GM23338 (cell line): ENCODE data around the gene NSL1. TPM values are rescaled to one million over a fixed set of nuclear protein-coding genes. Genes with fewer than 3 reads are reported as not detected.

Experiments used
- ATAC-seq: fragments of 200-7000 bp; cut with Tn5 transposase; 3 replicates; pipeline ENCODE4 v1.9.1; 2020
- DNase-seq: peaks from one replicate; pipeline ENCODE4 v3.0.0-alpha.2; 2015; ENCODE audit warnings: low spot score
- H2AFZ ChIP-seq: fragments of 200-600 bp; sonication (generic); 2 replicates; pipeline ENCODE4 v1.8.0; 2016; ENCODE audit warnings: antibody characterized with exemption, mild to moderate bottlenecking, moderate library complexity
- H3F3A ChIP-seq: fragments of 200-600 bp; sonication (generic); replicated peaks from 2 replicates; pipeline ENCODE4 v1.8.0; 2017; ENCODE audit warnings: antibody characterized with exemption, mixed run types, low read depth
- H3K27ac ChIP-seq: fragments of 200-600 bp; sonication (generic); 2 replicates; pipeline ENCODE4 v1.6.1; 2016; ENCODE audit warnings: low read depth
- H3K27me3 ChIP-seq: fragments of 200-600 bp; sonication (generic); 2 replicates; pipeline ENCODE4 v1.8.0; 2016; ENCODE audit warnings: mild to moderate bottlenecking, mixed run types, moderate library complexity; ENCODE audit not compliant: insufficient read depth
- H3K36me3 ChIP-seq: fragments of 200-600 bp; sonication (generic); 2 replicates; pipeline ENCODE4 v1.8.0; 2016; ENCODE audit warnings: mild to moderate bottlenecking; ENCODE audit not compliant: insufficient read depth
- H3K4me1 ChIP-seq: fragments of 200-600 bp; sonication (generic); 2 replicates; pipeline ENCODE4 v1.8.0; 2016; ENCODE audit warnings: mild to moderate bottlenecking, moderate library complexity; ENCODE audit not compliant: insufficient read depth
- H3K4me2 ChIP-seq: fragments of 200-600 bp; sonication (generic); 2 replicates; pipeline ENCODE4 v1.7.1; 2017; ENCODE audit warnings: mixed run types
- H3K4me3 ChIP-seq: fragments of 200-600 bp; sonication (generic); 2 replicates; pipeline ENCODE4 v1.6.1; 2016; ENCODE audit warnings: mixed run types
- H3K79me2 ChIP-seq: fragments of 200-600 bp; sonication (generic); replicated peaks from 2 replicates; pipeline ENCODE4 v1.8.0; 2017; ENCODE audit warnings: mild to moderate bottlenecking; ENCODE audit not compliant: insufficient read depth
- H3K9me2 ChIP-seq: fragments of 200-600 bp; sonication (generic); 2 replicates; pipeline ENCODE4 v1.8.0; 2017; ENCODE audit not compliant: insufficient read depth
- H4K20me1 ChIP-seq: fragments of 200-600 bp; sonication (generic); replicated peaks from 2 replicates; pipeline ENCODE4 v1.8.0; 2017; ENCODE audit warnings: mild to moderate bottlenecking; ENCODE audit not compliant: insufficient read depth
- H3K27ac Mint-ChIP-seq: 2 replicates; pipeline ENCODE4 v1.8.0; 2020; ENCODE audit warnings: inconsistent platforms, mild to moderate bottlenecking, moderate library complexity, mixed read lengths
- H3K27me3 Mint-ChIP-seq: 3 replicates; pipeline ENCODE4 v1.8.0; 2022; ENCODE audit warnings: low read depth, mild to moderate bottlenecking, moderate library complexity, mixed read lengths, inconsistent platforms; ENCODE audit not compliant: insufficient read depth, poor library complexity
- H3K36me3 Mint-ChIP-seq: 3 replicates; pipeline ENCODE4 v1.8.0; 2021; ENCODE audit warnings: low read depth, mild to moderate bottlenecking, inconsistent platforms, moderate library complexity, mixed read lengths
- H3K4me1 Mint-ChIP-seq: 3 replicates; pipeline ENCODE4 v1.8.0; 2020; ENCODE audit warnings: mild to moderate bottlenecking, inconsistent platforms, mixed read lengths
- H3K4me3 Mint-ChIP-seq: 3 replicates; pipeline ENCODE4 v1.8.0; 2021; ENCODE audit warnings: moderate library complexity, mild to moderate bottlenecking, inconsistent platforms, mixed read lengths
- H3K9me3 Mint-ChIP-seq: 3 replicates; pipeline ENCODE4 v1.8.0; 2020; ENCODE audit warnings: moderate library complexity, mild to moderate bottlenecking, inconsistent platforms, mixed read lengths
- CREB1 ChIP-seq: fragments of 250-450 bp; sonication (Bioruptor Pico); IDR thresholded peaks from 2 replicates; pipeline ENCODE4 v1.5.0; 2020; ENCODE audit warnings: low read depth, mild to moderate bottlenecking, moderate library complexity
- CTCF ChIP-seq, 2 experiments: fragments of 200-600 bp in 1 of 2; sonication (generic) in 1 of 2; conservative IDR thresholded peaks; 2 replicates each; pipeline versions ENCODE4 v1.5.1 to v1.6.1; 2016 to 2017; ENCODE audit warnings: antibody characterized with exemption in 2 of 2, low read depth in 2 of 2, mild to moderate bottlenecking in 2 of 2, moderate library complexity in 1 of 2
- ETS1 ChIP-seq: IDR thresholded peaks from 2 replicates; pipeline ENCODE4 v1.6.1; 2016; ENCODE audit warnings: antibody characterized with exemption
- EZH2 ChIP-seq: fragments of 200-600 bp; sonication (generic); IDR thresholded peaks from one replicate; pipeline ENCODE4 v1.8.0; 2017; ENCODE audit warnings: antibody characterized with exemption, mild to moderate bottlenecking, low read depth; ENCODE audit not compliant: unreplicated experiment
- JUNB ChIP-seq: IDR thresholded peaks from one replicate; pipeline ENCODE4 v1.6.1; 2016; ENCODE audit warnings: antibody characterized with exemption; ENCODE audit not compliant: unreplicated experiment
- NANOG ChIP-seq: IDR thresholded peaks from 2 replicates; pipeline ENCODE4 v1.6.1; 2016; ENCODE audit warnings: antibody characterized with exemption, borderline replicate concordance
- POLR2AphosphoS5 ChIP-seq: IDR thresholded peaks from 2 replicates; pipeline ENCODE4 v1.6.1; 2016; ENCODE audit warnings: antibody characterized with exemption, low read depth
- REST ChIP-seq: IDR thresholded peaks from one replicate; pipeline ENCODE4 v1.6.1; 2018; ENCODE audit warnings: antibody characterized with exemption; ENCODE audit not compliant: unreplicated experiment
- ZNF331 ChIP-seq: fragments of 250-450 bp; sonication (Bioruptor Pico); IDR thresholded peaks from 2 replicates; pipeline ENCODE4 v1.5.0; 2020; ENCODE audit warnings: low read depth, mild to moderate bottlenecking, moderate library complexity
- ZNF462 ChIP-seq: fragments of 250-450 bp; sonication (Bioruptor Pico); IDR thresholded peaks from 2 replicates; pipeline ENCODE4 v1.5.0; 2020; ENCODE audit warnings: mild to moderate bottlenecking, moderate library complexity
- polyA plus RNA-seq: library from polyadenylated mRNA; unstranded; fragments of >200 nt; fragmentation: Nextera tagmentation; extraction: Ambion mirVana; gene quantifications from 2 replicates; pipeline ENCODE4 v1.2.1, GENCODE V29; 2016
- total RNA-seq: library from RNA; depleted of rRNA; stranded (reverse); fragments of >200 nt; shearing (Covaris generic); gene quantifications from 2 replicates; pipeline ENCODE4 v1.2.3, GENCODE V29; 2014

Gene NSL1
- total and polyA plus RNA-seq, 2 experiments from 2014 or later, result 96.8 to 102 TPM

GRCh38 chr1:212797681-212798080, 6.1 kb upstream of the NSL1 start:
- no peak for ATAC-seq
- no peak for DNase-seq
- Histone ChIP-seq H2AFZ (no peak overlapping the region), H3K9me2 (no peaks in the 10 kb centered on the region), H3K79me2 (no peaks in the 10 kb centered on the region), H3F3A (0 out of 2 replicates have a peak, but pooled peaks cover 5% of the 10 kb centered on the region), H3K27ac (no peak overlapping the region), H3K36me3 (peaks cover 7% of the 10 kb centered on the region; the same call in 1 of the 2 replicates), H4K20me1 (no peaks in the 10 kb centered on the region; the same call in 1 of the 2 replicates), H3K4me2 (no peak overlapping the region), H3K4me1 (peaks cover 13% of the 10 kb centered on the region), H3K27me3 (no peaks in the 10 kb centered on the region), H3K4me3 (no peak overlapping the region)
- Mint-ChIP-seq H3K27me3 (peaks cover 2% of the 10 kb centered on the region), H3K36me3 (peaks cover 42% of the 10 kb centered on the region), H3K4me3 (no peak overlapping the region), H3K9me3 (peaks cover 14% of the 10 kb centered on the region), H3K27ac (no peak overlapping the region), H3K4me1 (peaks cover 12% of the 10 kb centered on the region)
- TF ChIP-seq REST (no peak), ZNF462 (CRISPR knock-in tag) (no peak), ZNF331 (CRISPR knock-in tag) (no peak), CTCF (conservative IDR thresholded peaks at IDR 0.05; ENCODE audit: low read depth in 2 of 2) (no peak), EZH2 (no peak), NANOG (no peak), JUNB (no peak), CREB1 (CRISPR knock-in tag) (no peak), ETS1 (no peak), POLR2AphosphoS5 (no peak)
